Cardiac muscle cell (in vitro differentiated cells and primary cell): ENCODE results near the gene ZNF804B. TPM values are rescaled to one million over a fixed set of nuclear protein-coding genes. Genes with fewer than 3 reads are reported as not detected.

Experiments used
- DNase-seq, 2 donors: peaks; one replicate each; pipeline versions ENCODE4 v3.0.0 to v3.0.0-alpha.2; 2010 to 2017; ENCODE audit warnings: low read depth in 1 of 2, low spot score in 1 of 2
- H3K27ac ChIP-seq: fragments of 200-600 bp; sonication (generic); 2 replicates; pipeline ENCODE4 v1.5.1; 2016
- H3K27me3 ChIP-seq: fragments of 200-600 bp; sonication (generic); 2 replicates; pipeline ENCODE4 v1.6.0; 2016; ENCODE audit warnings: control low read depth
- H3K36me3 ChIP-seq: fragments of 200-600 bp; sonication (generic); 2 replicates; pipeline ENCODE4 v1.5.1; 2016; ENCODE audit warnings: control low read depth
- H3K4me1 ChIP-seq: fragments of 200-600 bp; sonication (generic); 2 replicates; pipeline ENCODE4 v1.8.1; 2017; ENCODE audit warnings: low read depth, mild to moderate bottlenecking, mixed run types
- H3K4me3 ChIP-seq: fragments of 200-600 bp; sonication (generic); 2 replicates; pipeline ENCODE4 v1.5.1; 2016; ENCODE audit warnings: mild to moderate bottlenecking
- H3K9me3 ChIP-seq: fragments of 200-600 bp; sonication (generic); 2 replicates; pipeline ENCODE4 v1.5.1; 2017; ENCODE audit warnings: low read depth, mild to moderate bottlenecking, control low read depth
- polyA plus RNA-seq: library from polyadenylated mRNA; unstranded; fragments of >200 nt; fragmentation: Nextera tagmentation; extraction: Ambion mirVana; gene quantifications from 2 replicates; pipeline ENCODE4 v1.2.1, GENCODE V29; 2016
- total RNA-seq: library from RNA; depleted of rRNA; stranded (reverse); fragments of >200 nt; gene quantifications from 2 replicates; pipeline ENCODE4 v1.2.3, GENCODE V29; 2016
- TF ChIP-seq, protein P1 (sequence below): IDR thresholded peaks from 2 replicates; pipeline ENCODE4 v1.5.1; 2012; ENCODE audit warnings: low read depth, mild to moderate bottlenecking, low read length

Gene ZNF804B
- total and polyA plus RNA-seq, 2 experiments from 2014 or later: 0.06 TPM; not detected in 1

DNA sequence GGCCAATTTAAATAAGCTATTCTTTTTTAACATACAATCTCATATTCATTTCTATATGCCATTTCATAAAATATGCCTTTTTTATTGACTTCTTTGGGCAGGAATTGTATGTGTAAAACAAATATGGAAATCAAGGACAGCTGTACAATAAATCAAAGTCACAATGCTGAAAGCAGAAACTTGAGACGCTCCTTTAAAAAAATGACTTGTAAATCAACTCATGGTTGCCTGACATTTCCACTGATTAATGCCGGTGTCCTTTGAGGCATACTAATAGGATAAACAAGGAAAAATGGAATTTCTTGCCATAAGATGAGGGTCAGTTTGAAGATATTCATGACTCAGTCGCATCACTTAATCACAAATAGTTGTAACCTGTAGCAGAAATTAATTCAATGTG lies 283.4 kb downstream of the ZNF804B start:
- no peaks in the 10 kb centered on the region for H3K9me3 ChIP-seq
- no peaks in the 10 kb centered on the region for H3K36me3 ChIP-seq
- H3K27me3 ChIP-seq: no peaks in the 10 kb centered on the region
- H3K4me3 ChIP-seq: no peak overlapping the region
- DNase-seq: no peak
- H3K27ac ChIP-seq: no peak overlapping the region
- no peaks in the 10 kb centered on the region for H3K4me1 ChIP-seq
- TF ChIP-seq, protein P1, sequence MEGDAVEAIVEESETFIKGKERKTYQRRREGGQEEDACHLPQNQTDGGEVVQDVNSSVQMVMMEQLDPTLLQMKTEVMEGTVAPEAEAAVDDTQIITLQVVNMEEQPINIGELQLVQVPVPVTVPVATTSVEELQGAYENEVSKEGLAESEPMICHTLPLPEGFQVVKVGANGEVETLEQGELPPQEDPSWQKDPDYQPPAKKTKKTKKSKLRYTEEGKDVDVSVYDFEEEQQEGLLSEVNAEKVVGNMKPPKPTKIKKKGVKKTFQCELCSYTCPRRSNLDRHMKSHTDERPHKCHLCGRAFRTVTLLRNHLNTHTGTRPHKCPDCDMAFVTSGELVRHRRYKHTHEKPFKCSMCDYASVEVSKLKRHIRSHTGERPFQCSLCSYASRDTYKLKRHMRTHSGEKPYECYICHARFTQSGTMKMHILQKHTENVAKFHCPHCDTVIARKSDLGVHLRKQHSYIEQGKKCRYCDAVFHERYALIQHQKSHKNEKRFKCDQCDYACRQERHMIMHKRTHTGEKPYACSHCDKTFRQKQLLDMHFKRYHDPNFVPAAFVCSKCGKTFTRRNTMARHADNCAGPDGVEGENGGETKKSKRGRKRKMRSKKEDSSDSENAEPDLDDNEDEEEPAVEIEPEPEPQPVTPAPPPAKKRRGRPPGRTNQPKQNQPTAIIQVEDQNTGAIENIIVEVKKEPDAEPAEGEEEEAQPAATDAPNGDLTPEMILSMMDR: no peak

DNA sequence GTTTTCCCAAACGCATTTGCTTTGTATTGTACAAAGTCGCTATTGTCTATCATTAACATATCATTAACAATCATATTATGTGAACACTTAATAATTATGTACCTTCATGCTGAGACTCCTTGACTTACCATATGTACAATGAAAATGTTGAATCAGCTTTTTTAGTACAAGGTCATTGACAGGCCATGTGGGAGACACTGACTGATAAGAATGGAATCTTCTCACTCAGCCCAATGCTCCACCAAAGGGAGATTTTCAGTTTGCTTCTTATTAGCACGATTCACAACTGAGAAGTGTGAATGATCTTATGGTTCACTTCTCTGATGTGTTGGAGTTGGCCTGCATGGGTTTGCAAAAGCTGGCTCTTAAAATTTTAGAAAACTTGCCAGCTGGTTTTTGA lies 289.5 kb downstream of the ZNF804B start:
- no peaks in the 10 kb centered on the region for H3K36me3 ChIP-seq
- H3K4me3 ChIP-seq: no peak overlapping the region
- H3K9me3 ChIP-seq: no peaks in the 10 kb centered on the region
- no peak overlapping the region for H3K27ac ChIP-seq
- no peaks in the 10 kb centered on the region for H3K4me1 ChIP-seq
- TF ChIP-seq, protein P1: no peak
- H3K27me3 ChIP-seq: no peaks in the 10 kb centered on the region
- DNase-seq: no peak

DNA sequence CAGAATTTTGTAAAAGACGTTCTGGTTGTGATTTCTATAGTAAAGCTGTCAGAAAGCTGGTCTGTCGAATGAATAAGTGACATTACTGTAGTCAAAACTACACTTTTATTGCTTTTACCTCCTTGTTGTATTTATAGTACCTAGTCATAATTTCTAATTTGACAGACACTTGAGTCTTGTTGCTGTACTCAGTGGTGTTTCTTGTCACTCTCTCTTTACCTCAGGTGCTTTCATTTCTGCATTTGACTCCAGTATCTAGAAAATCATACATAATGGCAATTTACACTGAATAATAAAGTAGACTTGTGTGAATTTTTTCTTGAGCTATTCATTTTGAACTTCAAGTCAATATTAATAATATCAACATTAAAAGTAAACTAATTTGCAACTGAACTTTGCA lies 293.6 kb downstream of the ZNF804B start:
- Histone ChIP-seq H3K27me3 (no peaks in the 10 kb centered on the region), H3K36me3 (no peaks in the 10 kb centered on the region), H3K27ac (no peak overlapping the region), H3K4me3 (no peak overlapping the region), H3K4me1 (no peaks in the 10 kb centered on the region), H3K9me3 (no peaks in the 10 kb centered on the region)
- TF ChIP-seq, protein P1: no peak
- DNase-seq: no peak

DNA sequence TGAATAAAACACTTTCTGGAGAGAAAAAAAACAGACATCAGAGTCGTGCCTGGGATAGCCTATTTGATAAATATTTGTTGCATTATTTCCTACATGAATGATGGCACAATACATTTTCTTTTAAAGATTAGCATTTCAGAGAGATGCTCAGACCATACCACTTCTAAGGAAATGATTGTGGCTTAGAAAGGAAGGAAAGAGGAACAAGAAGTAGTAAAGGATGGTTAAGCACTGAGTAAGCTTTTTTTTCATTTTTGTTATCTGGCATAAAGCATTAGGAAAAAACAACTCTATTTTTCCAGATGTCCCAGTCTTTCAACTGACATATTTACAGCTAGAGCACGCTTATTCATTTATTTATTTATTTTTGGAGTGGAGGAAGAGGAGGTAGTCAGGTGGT lies 294.9 kb downstream of the ZNF804B start:
- Histone ChIP-seq H3K4me1 (no peaks in the 10 kb centered on the region), H3K4me3 (no peak overlapping the region), H3K36me3 (no peaks in the 10 kb centered on the region), H3K27ac (no peak overlapping the region), H3K9me3 (no peaks in the 10 kb centered on the region), H3K27me3 (no peaks in the 10 kb centered on the region)
- TF ChIP-seq, protein P1: no peak
- DNase-seq: no peak

DNA sequence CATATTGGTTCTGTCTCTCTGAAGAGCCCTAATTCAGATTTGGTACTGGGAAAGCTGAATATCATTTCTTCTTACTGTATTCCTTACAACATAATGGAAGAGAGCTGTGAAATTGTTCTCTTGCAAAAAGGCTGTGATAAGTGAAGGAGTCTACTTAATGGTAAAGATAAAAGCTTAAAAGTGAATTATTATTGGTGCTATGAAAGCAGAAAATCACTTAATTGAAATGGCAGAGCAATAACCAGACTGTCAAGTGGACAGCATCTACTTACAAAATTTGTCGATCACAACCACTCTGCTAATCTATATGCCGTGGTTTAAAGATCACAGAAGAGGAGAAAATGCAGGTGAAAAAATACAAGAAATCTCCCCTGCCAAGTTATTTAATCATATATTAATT lies 300.7 kb downstream of the ZNF804B start:
- no peak for DNase-seq
- H3K4me3 ChIP-seq: no peak overlapping the region
- TF ChIP-seq, protein P1: no peak

DNA sequence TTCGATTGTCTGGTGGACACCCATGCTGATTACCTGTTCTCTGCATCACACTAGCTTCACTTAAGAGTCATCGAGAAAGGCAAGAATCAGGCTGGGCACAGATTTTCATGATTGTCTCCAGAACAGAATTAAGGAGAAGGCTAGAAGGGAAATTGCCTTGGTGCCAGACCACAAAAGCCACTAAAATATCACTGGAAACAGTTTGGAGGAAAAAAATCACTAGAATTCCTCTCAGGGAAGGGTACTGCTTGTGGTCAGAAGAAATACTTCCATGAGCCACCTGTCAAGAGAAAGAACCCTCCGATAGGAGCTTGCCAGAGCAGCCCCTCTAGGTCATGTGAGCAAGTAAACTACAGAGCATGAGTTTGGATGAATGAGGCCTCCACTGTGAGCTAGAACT lies 305.3 kb downstream of the ZNF804B start:
- TF ChIP-seq, protein P1: no peak
- no peak overlapping the region for H3K4me3 ChIP-seq
- H3K4me1 ChIP-seq: no peaks in the 10 kb centered on the region
- H3K27me3 ChIP-seq: no peaks in the 10 kb centered on the region
- H3K36me3 ChIP-seq: no peaks in the 10 kb centered on the region
- no peak overlapping the region for H3K27ac ChIP-seq
- H3K9me3 ChIP-seq: no peaks in the 10 kb centered on the region
- DNase-seq: no peak

More for the DNA sequence above, 300.7 kb downstream of the ZNF804B start:
- Histone ChIP-seq H3K27me3 (no peaks in the 10 kb centered on the region), H3K36me3 (no peaks in the 10 kb centered on the region), H3K9me3 (no peaks in the 10 kb centered on the region), H3K27ac (no peak overlapping the region), H3K4me1 (no peaks in the 10 kb centered on the region)
